ENCODE data around the gene BCL2L1. TPM values are rescaled to one million over a fixed set of nuclear protein-coding genes. Genes with fewer than 3 reads are reported as not detected.
A peak's percentile ranks its signal among the peaks of the same experiment; 100 is the strongest.

Gene BCL2L1
- total and polyA plus RNA-seq, 7 donors = 34.5 to 204 (median 58.1) TPM

DNA sequence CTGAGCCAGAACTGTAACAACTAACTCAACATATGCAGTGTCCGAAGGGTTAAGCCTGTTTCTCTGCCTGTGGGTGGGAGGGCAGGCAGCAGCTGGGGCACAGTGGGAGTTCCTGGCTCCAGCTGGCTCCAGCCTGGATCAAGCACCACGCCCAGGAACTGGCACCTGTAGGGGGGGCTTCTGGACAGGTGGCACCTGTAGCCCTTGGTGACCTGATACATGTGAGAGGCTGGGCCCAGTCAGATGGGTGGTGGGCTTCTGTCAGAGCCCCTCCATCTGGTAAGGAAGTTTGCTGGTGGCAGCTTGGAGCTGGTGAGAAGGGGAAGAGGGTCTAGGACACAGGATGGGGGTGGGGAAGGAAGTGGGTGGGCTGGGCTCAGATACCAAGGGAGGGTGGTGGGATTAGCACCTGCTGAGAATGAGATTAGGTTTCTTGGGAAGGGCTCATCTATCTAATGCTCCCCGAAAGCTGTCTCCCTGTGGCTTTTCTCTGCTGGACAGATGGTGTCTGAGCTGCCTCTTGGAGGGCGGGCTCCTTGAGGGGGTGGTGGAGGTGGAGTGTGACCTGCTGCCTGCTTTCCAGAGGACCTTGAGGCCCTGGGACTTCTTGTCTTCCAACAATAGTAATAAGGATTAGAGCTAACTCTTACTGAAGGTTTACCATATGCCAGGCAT, 28.5 kb downstream of the BCL2L1 start:
- no peaks in the 10 kb centered on the region for H3K27me3 ChIP-seq (ENCODE audit: insufficient read depth in 3 of 3, low read length in 2 of 3)
- H3K9me3 ChIP-seq = no peaks in the 10 kb centered on the region
- H3K36me3 ChIP-seq (ENCODE audit: insufficient read depth in 1 of 2, low read depth in 1 of 2) = peaks cover 5% of the 10 kb centered on the region in 2 donors
- H3K4me3 ChIP-seq = no peak overlapping the region
- 45 to 54% (median 51%) methylated on average over 4 of the region's 4 CpGs for WGBS, 3 donors
- DNase-seq (no peak), ATAC-seq (peak in 2 of 4 donors; percentile 6 to 25)
- intact Hi-C loops (cut with DNase I) = no loop called here
- TF ChIP-seq, protein P1, sequence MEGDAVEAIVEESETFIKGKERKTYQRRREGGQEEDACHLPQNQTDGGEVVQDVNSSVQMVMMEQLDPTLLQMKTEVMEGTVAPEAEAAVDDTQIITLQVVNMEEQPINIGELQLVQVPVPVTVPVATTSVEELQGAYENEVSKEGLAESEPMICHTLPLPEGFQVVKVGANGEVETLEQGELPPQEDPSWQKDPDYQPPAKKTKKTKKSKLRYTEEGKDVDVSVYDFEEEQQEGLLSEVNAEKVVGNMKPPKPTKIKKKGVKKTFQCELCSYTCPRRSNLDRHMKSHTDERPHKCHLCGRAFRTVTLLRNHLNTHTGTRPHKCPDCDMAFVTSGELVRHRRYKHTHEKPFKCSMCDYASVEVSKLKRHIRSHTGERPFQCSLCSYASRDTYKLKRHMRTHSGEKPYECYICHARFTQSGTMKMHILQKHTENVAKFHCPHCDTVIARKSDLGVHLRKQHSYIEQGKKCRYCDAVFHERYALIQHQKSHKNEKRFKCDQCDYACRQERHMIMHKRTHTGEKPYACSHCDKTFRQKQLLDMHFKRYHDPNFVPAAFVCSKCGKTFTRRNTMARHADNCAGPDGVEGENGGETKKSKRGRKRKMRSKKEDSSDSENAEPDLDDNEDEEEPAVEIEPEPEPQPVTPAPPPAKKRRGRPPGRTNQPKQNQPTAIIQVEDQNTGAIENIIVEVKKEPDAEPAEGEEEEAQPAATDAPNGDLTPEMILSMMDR (IDR thresholded peaks at IDR 0.05) = no peak
- peak overlapping the region; percentile 68 for H3K27ac ChIP-seq
- H3K4me1 ChIP-seq = peaks cover 71% of the 10 kb centered on the region

DNA sequence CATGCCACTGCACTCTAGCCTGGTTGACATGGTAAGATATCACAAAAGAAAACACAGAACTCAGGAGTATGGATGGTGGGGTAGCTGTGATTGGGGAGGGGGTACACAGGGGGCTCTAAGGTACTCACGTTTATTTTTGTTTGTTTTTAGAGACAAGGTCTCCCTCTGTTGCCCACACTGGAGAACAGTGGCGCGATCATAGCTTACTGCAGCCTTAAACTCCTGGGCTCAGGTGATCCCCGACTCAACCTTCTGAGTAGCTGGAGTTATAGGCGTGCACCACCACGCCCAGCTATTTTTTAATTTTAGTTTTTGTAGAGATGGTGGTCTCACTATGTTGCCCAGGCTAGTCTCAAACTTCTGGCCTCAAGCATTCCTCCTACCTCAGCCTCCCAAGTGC, 29.3 kb downstream of the BCL2L1 start:
- 87 to 90% (median 89%) methylated on average over 6 of the region's 6 CpGs for WGBS, 3 donors

DNA sequence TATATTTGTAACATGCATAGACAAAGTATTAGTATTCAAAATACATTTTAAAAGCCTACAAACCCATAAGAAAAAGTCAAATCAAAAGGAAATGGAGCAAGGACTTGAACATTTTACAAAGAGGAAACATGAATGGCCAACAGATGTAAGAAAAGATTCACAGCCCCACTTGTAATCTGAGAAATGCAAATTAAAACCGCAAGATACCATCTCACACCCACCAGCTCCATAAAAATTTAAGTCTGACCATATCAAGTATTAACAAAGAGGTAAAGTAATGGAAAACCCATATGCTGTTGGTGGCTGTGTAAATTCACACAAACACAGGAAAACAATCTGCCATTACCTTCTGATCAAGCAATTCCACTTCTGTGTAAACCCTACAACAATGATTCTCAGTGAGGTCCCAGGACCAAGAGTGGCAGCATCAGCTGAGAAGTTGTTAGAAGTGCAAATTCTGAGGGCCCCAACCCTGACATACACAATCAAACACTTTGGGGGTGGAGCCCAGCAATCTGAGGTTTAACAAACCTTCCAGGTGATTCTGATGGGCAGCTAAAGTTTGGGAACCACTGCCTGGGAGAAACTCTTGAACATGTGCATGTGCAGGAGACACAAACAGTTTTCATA, 30.9 kb downstream of the BCL2L1 start:
- H3K27me3 ChIP-seq (ENCODE audit: insufficient read depth in 3 of 3, low read length in 2 of 3) = no peaks in the 10 kb centered on the region
- no peak for ATAC-seq
- no peak overlapping the region for H3K4me3 ChIP-seq
- DNase-seq = no peak
- WGBS, 3 donors = 26 to 38% (median 29%) methylated on average over 1 of the region's 1 CpG
- H3K27ac ChIP-seq = peak overlapping the region; percentile 56
- intact Hi-C loops (cut with DNase I) = no loop called here
- H3K36me3 ChIP-seq (ENCODE audit: insufficient read depth in 1 of 2, low read depth in 1 of 2) = peaks cover 8 to 16% of the 10 kb centered on the region in 2 donors
- H3K9me3 ChIP-seq = no peaks in the 10 kb centered on the region
- TF ChIP-seq, protein P1 (IDR thresholded peaks at IDR 0.05) = no peak
- peaks cover 49% of the 10 kb centered on the region for H3K4me1 ChIP-seq

More for the DNA sequence above, 29.3 kb downstream of the BCL2L1 start:
- Histone ChIP-seq H3K27ac (no peak overlapping the region), H3K9me3 (no peaks in the 10 kb centered on the region), H3K4me3 (no peak overlapping the region), H3K27me3 (ENCODE audit: insufficient read depth in 3 of 3, low read length in 2 of 3) (no peaks in the 10 kb centered on the region), H3K36me3 (ENCODE audit: insufficient read depth in 1 of 2, low read depth in 1 of 2) (peaks cover 3 to 9% of the 10 kb centered on the region in 2 donors), H3K4me1 (peaks cover 64% of the 10 kb centered on the region)
- ATAC-seq (no peak), DNase-seq (no peak)
- TF ChIP-seq, protein P1 (IDR thresholded peaks at IDR 0.05) = no peak
- intact Hi-C loops (cut with DNase I) = no loop called here

DNA sequence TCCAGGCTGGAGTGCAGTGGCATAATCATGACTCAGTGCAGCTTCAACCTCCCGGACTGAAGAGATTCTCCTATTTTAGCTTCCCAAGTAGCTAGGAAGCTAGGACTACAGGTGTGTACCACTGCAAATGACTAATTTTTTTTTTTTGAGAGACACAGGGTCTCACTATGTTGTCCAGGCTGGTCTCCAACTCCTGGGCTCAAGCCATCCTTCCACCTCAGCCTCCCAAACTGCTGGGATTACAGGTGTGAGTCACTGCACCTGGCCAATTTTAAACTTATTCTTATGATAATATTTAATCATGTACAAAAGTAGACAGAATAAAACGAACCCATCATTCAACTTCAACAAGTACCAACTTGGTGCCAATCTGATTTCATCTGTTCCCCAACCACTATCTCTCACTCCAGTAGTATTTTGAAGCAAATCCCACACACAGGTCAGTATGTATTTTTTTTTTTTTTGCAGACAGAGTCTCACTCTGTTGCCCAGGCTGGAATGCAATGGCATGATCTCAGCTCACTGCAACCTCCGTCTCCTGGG, 32.5 kb downstream of the BCL2L1 start:
- H3K4me3 ChIP-seq = no peak overlapping the region
- H3K36me3 ChIP-seq (ENCODE audit: insufficient read depth in 1 of 2, low read depth in 1 of 2) = peaks cover 11 to 22% of the 10 kb centered on the region in 2 donors
- no peak for ATAC-seq
- intact Hi-C loops (cut with DNase I) = no loop called here
- WGBS, 3 donors = 79 to 91% (median 91%) methylated on average over 3 of the region's 3 CpGs
- peak overlapping the region; percentile 19 for H3K27ac ChIP-seq
- no peak for DNase-seq
- H3K27me3 ChIP-seq (ENCODE audit: insufficient read depth in 3 of 3, low read length in 2 of 3) = no peaks in the 10 kb centered on the region
- TF ChIP-seq, protein P1 (IDR thresholded peaks at IDR 0.05) = no peak
- H3K4me1 ChIP-seq = peaks cover 49% of the 10 kb centered on the region
- no peaks in the 10 kb centered on the region for H3K9me3 ChIP-seq

All from psoas muscle (tissue), 8 donors.